NB4 (cell line): ENCODE results near the gene IL18.

Source experiments
- CTCF ChIP-seq: IDR thresholded peaks from one replicate; pipeline ENCODE4 v1.5.1; 2012; ENCODE audit warnings: low read depth, low read length
- MAX ChIP-seq: IDR thresholded peaks from 2 replicates; pipeline ENCODE4 v1.6.1; 2011; ENCODE audit warnings: low read depth, low read length
- POLR2A ChIP-seq: IDR thresholded peaks from 2 replicates; pipeline ENCODE4 v1.6.1; 2011; ENCODE audit warnings: mild to moderate bottlenecking; ENCODE audit not compliant: insufficient read length; ENCODE audit errors: extremely low read depth

GRCh38 chr11:112196519-112197087 is 32.7 kb upstream of the IL18 start:
- TF ChIP-seq POLR2A (no peak), CTCF (no peak), MAX (no peak)
